Vagina (tissue), 2 donors: ENCODE measurements around the gene PGAM5. TPM values are rescaled to one million over a fixed set of nuclear protein-coding genes. Genes with fewer than 3 reads are reported as not detected.
"Not testable (repeated sequence)": the region's sequence is repeated elsewhere in the genome, so short reads cannot be mapped to it uniquely, and the experiment has no call there.

ENCODE experiments used
- DNase-seq, 2 donors: peaks; one replicate each; pipeline ENCODE4 v3.0.0-alpha.2; 2017; ENCODE audit errors: extremely low spot score in 2 of 2
- H3K27ac ChIP-seq: fragments of 200-600 bp; sonication (generic); one replicate; pipeline ENCODE4 v1.5.1; 2019
- H3K27me3 ChIP-seq: fragments of 200-600 bp; sonication (generic); one replicate; pipeline ENCODE4 v1.5.1; 2019
- H3K36me3 ChIP-seq, 2 donors: fragments of 200-600 bp; sonication (generic); one replicate each; pipeline ENCODE4 v1.5.1; 2017 to 2019
- H3K4me1 ChIP-seq: fragments of 200-600 bp; sonication (generic); one replicate; pipeline ENCODE4 v1.5.1; 2019
- H3K4me3 ChIP-seq, 2 donors: fragments of 200-600 bp; sonication (generic); 1 replicate in 1 of 2; 2 replicates in 1 of 2; pipeline ENCODE4 v1.5.1; 2016 to 2019
- H3K9me3 ChIP-seq: fragments of 200-600 bp; sonication (generic); one replicate; pipeline ENCODE4 v1.5.1; 2019
- POLR2A ChIP-seq, 2 donors: fragments of 450-650 bp; IDR thresholded peaks; one replicate each; pipeline ENCODE4 v1.6.1; 2017; ENCODE audit warnings: antibody characterized with exemption in 2 of 2, mild to moderate bottlenecking in 2 of 2, moderate library complexity in 2 of 2
- POLR2AphosphoS5 ChIP-seq, 2 donors: sonication (generic); formaldehyde crosslinking; IDR thresholded peaks; one replicate each; pipeline ENCODE4 v1.9.0; 2017; ENCODE audit warnings: antibody characterized with exemption in 2 of 2, mild to moderate bottlenecking in 2 of 2, low read depth in 1 of 2; ENCODE audit not compliant: insufficient read depth in 1 of 2
- intact Hi-C: fragments of 100-400 bp; cut with DNase I; formaldehyde crosslinking; loops from one replicate; pipeline ENCODE4 v1.15.1; 2023
- total RNA-seq: library from RNA; depleted of rRNA; stranded (reverse); fragments of >200 nt; gene quantifications from one replicate; pipeline ENCODE4 v1.2.3, GENCODE V29; 2016
- TF ChIP-seq, protein P1 (sequence below), 3 experiments: fragments of 450-650 bp in 2 of 3; fragments of 200-600 bp in 1 of 3; sonication (generic) in 1 of 3; IDR thresholded peaks; one replicate each; pipeline ENCODE4 v1.5.1; 2017 to 2019; ENCODE audit warnings: antibody characterized with exemption in 3 of 3, mild to moderate bottlenecking in 2 of 3, moderate library complexity in 2 of 3

Gene PGAM5
- total RNA-seq, 1 donor from 2014 or later = 27.0 TPM

DNA sequence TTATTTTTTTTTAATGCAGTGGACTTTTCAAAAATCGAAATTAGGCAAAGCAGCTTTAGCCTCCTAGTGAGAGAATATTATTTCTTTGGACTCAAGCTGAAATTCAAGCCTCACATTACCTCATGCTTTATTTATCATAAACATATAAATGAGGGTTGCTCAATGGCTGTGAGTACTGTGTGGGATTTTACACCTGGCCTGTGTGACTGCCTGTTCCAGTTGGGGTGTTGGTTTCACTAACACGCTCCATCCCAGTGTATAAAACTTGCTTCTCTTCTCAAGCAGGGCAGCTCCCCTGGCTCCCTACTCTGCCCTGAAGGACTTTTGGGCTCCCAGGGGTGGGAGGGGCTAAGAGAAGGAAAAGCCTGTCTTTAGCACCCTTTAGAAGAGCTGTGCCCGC lies 36.0 kb downstream of the PGAM5 start:
- H3K4me3 ChIP-seq = no peak overlapping the region
- H3K4me1 ChIP-seq = no peaks in the 10 kb centered on the region
- DNase-seq = no peak
- TF ChIP-seq, protein P1, sequence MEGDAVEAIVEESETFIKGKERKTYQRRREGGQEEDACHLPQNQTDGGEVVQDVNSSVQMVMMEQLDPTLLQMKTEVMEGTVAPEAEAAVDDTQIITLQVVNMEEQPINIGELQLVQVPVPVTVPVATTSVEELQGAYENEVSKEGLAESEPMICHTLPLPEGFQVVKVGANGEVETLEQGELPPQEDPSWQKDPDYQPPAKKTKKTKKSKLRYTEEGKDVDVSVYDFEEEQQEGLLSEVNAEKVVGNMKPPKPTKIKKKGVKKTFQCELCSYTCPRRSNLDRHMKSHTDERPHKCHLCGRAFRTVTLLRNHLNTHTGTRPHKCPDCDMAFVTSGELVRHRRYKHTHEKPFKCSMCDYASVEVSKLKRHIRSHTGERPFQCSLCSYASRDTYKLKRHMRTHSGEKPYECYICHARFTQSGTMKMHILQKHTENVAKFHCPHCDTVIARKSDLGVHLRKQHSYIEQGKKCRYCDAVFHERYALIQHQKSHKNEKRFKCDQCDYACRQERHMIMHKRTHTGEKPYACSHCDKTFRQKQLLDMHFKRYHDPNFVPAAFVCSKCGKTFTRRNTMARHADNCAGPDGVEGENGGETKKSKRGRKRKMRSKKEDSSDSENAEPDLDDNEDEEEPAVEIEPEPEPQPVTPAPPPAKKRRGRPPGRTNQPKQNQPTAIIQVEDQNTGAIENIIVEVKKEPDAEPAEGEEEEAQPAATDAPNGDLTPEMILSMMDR (IDR thresholded peaks at IDR 0.05) = no peak
- no peak overlapping the region for H3K27ac ChIP-seq
- no peaks in the 10 kb centered on the region for H3K9me3 ChIP-seq
- peaks cover 4 to 95% of the 10 kb centered on the region in 2 donors for H3K36me3 ChIP-seq
- H3K27me3 ChIP-seq = no peaks in the 10 kb centered on the region
- intact Hi-C loops = no loop called here

DNA sequence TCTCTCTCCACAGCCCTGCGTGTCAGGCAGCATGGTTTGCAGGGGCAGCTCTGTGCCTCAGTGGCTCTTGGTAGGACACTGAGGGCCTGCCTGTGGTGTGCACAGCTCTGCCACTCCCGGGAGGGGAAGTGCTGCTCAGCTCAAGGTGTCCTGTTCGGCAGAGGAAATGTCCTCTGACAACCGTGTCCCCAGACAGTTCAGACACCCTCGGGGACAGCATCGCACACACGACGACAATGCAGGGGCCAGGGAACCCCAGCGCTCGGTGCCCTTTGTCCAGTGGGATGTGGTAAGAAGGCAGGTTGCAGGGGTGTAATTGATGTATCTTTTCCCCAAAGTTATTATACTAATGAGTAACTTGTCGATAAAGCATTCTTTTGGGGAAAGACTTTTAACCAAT lies 36.8 kb downstream of the PGAM5 start:
- DNase-seq = no peak
- intact Hi-C loops = no loop called here
- no peaks in the 10 kb centered on the region for H3K9me3 ChIP-seq
- TF ChIP-seq, protein P1 (IDR thresholded peaks at IDR 0.05) = no peak
- no peak for TF ChIP-seq POLR2AphosphoS5 (IDR thresholded peaks at IDR 0.05; ENCODE audit: insufficient read depth in 1 of 2, low read depth in 1 of 2)
- no peak for TF ChIP-seq POLR2A (IDR thresholded peaks at IDR 0.05)
- H3K27me3 ChIP-seq = no peaks in the 10 kb centered on the region
- peaks cover 4 to 96% of the 10 kb centered on the region in 2 donors for H3K36me3 ChIP-seq
- no peaks in the 10 kb centered on the region for H3K4me1 ChIP-seq
- H3K4me3 ChIP-seq = no peak overlapping the region
- H3K27ac ChIP-seq = no peak overlapping the region

DNA sequence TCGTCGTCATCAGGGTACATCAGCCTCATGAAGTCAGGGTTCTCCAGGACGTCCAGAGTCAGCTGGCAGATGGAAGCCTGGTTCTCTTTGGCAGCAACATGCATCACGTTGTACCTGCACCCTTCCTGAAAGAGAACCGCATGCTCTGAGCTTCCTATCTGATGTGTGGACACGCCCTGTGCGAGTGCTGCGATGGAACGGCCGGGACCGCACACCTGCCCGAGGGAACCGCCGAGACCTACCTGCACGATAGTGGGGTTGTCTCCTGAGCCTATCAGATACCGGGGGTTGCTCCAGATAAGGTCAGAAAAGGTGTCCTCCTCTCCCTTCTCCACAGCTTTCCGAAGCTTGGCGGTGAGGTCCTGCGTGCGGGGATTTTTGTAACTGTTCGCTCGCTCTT lies 37.3 kb downstream of the PGAM5 start:
- H3K36me3 ChIP-seq = peaks cover 4 to 95% of the 10 kb centered on the region in 2 donors
- H3K4me1 ChIP-seq = no peaks in the 10 kb centered on the region
- H3K9me3 ChIP-seq = no peaks in the 10 kb centered on the region
- intact Hi-C loops = no loop called here
- DNase-seq = no peak
- no peak overlapping the region for H3K4me3 ChIP-seq
- no peak overlapping the region for H3K27ac ChIP-seq
- TF ChIP-seq, protein P1 (IDR thresholded peaks at IDR 0.05) = no peak
- no peak for TF ChIP-seq POLR2AphosphoS5 (IDR thresholded peaks at IDR 0.05; ENCODE audit: insufficient read depth in 1 of 2, low read depth in 1 of 2)
- TF ChIP-seq POLR2A (IDR thresholded peaks at IDR 0.05) = no peak
- H3K27me3 ChIP-seq = no peaks in the 10 kb centered on the region

DNA sequence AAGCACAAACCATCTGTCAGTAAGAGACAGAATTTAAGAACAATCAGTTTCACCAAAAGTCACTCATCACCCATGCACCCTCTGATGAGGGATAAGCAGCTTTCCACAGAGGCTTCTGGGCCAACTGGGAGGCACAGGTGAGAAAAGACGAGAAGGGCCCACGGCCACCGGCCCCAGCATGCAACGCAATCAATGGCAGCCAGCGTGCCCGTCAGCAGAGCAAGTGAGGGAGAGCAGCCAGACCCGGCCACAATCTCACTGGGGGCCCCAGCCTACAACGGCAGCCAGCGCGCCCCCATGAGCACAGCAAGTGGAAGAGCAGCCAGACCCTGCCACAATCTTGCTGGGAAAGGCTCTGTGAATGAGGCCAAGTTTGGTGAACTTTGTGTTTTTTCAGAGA lies 37.7 kb downstream of the PGAM5 start:
- DNase-seq = no peak
- Histone ChIP-seq H3K9me3 (no peaks in the 10 kb centered on the region), H3K27ac (no peak overlapping the region), H3K4me3 (no peak overlapping the region), H3K4me1 (no peaks in the 10 kb centered on the region), H3K36me3 (peaks cover 4 to 94% of the 10 kb centered on the region in 2 donors), H3K27me3 (no peaks in the 10 kb centered on the region)
- intact Hi-C loops = no loop called here
- TF ChIP-seq POLR2A (IDR thresholded peaks at IDR 0.05) (no peak), POLR2AphosphoS5 (IDR thresholded peaks at IDR 0.05; ENCODE audit: insufficient read depth in 1 of 2, low read depth in 1 of 2) (no peak)
- TF ChIP-seq, protein P1 (IDR thresholded peaks at IDR 0.05) = no peak

DNA sequence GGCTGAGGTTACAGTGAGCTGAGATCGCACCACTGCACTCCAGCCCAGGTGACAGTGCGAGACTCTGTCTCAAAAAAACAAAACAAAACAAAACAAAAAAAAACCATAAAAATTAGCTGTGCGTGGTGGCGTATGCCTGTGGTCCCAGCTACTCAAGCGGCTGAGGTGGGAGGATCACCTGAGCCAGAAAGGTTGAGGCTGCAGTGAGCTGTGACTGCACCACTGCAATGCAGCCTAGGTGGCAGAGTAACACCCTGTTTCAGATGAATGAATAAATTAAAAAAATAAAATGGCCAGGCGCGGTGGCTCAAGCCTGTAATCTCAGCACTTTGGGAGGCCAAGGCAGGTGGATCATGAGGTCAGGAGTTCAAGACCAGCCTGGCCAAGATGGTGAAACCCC lies 43.0 kb downstream of the PGAM5 start:
- H3K9me3 ChIP-seq, DNase-seq, H3K27ac ChIP-seq, H3K4me3 ChIP-seq, H3K27me3 ChIP-seq, H3K4me1 ChIP-seq, intact Hi-C loops: not testable (repeated sequence)
- H3K36me3 ChIP-seq = peaks cover 0 to 59% of the 10 kb centered on the region in 2 donors
